Nephron progenitor cell (in vitro differentiated cells): ENCODE measurements around the gene HELT.

Source experiments
- DNase-seq: peaks from one replicate; pipeline ENCODE4 v3.0.0; 2021
- H3K27ac Mint-ChIP-seq: 2 replicates; pipeline ENCODE4 v1.8.0; 2021; ENCODE audit warnings: mild to moderate bottlenecking, moderate library complexity, mixed read lengths
- H3K27me3 Mint-ChIP-seq: 2 replicates; pipeline ENCODE4 v1.8.0; 2021; ENCODE audit warnings: mild to moderate bottlenecking, low read depth, mixed read lengths; ENCODE audit not compliant: poor library complexity
- H3K36me3 Mint-ChIP-seq: 2 replicates; pipeline ENCODE4 v1.8.0; 2021; ENCODE audit warnings: low read depth, mixed read lengths
- H3K4me1 Mint-ChIP-seq: 2 replicates; pipeline ENCODE4 v1.8.0; 2021; ENCODE audit warnings: mixed read lengths
- H3K4me3 Mint-ChIP-seq: 2 replicates; pipeline ENCODE4 v1.8.0; 2021; ENCODE audit warnings: mild to moderate bottlenecking, moderate library complexity, mixed read lengths
- H3K9me3 Mint-ChIP-seq: 2 replicates; pipeline ENCODE4 v1.8.0; 2021; ENCODE audit warnings: mild to moderate bottlenecking, moderate library complexity, mixed read lengths
- TF ChIP-seq, protein P1 (sequence below): fragments of 200-600 bp; sonication (generic); IDR thresholded peaks from 2 replicates; pipeline ENCODE4 v1.5.0; 2021; ENCODE audit warnings: antibody characterized with exemption

Gene HELT

DNA sequence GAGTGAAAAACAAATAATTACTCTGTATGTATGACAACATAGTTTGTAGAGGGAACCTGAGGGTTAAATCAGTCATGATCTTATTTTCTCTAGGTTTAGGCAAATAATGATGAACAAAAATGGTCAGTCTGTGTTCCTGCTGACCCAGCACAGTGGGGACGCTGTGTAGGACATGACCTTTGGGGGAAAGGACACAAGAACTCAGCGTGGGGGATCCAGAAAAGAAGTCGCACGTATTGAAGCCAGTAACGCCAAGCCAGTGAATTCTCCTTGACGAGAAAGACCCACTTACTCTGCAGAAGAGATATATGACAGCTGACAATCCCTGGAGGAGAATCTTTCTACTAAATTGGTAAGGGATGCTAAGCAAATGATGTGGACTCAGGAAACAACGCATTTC, 36.6 kb downstream of the HELT start:
- Mint-ChIP-seq H3K36me3 (peaks cover 4% of the 10 kb centered on the region), H3K9me3 (peaks cover 41% of the 10 kb centered on the region), H3K27me3 (peaks cover 23% of the 10 kb centered on the region), H3K27ac (peak overlapping the region; percentile 67), H3K4me3 (no peak overlapping the region), H3K4me1 (peaks cover 47% of the 10 kb centered on the region)
- TF ChIP-seq, protein P1, sequence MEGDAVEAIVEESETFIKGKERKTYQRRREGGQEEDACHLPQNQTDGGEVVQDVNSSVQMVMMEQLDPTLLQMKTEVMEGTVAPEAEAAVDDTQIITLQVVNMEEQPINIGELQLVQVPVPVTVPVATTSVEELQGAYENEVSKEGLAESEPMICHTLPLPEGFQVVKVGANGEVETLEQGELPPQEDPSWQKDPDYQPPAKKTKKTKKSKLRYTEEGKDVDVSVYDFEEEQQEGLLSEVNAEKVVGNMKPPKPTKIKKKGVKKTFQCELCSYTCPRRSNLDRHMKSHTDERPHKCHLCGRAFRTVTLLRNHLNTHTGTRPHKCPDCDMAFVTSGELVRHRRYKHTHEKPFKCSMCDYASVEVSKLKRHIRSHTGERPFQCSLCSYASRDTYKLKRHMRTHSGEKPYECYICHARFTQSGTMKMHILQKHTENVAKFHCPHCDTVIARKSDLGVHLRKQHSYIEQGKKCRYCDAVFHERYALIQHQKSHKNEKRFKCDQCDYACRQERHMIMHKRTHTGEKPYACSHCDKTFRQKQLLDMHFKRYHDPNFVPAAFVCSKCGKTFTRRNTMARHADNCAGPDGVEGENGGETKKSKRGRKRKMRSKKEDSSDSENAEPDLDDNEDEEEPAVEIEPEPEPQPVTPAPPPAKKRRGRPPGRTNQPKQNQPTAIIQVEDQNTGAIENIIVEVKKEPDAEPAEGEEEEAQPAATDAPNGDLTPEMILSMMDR = no peak
- no peak for DNase-seq

DNA sequence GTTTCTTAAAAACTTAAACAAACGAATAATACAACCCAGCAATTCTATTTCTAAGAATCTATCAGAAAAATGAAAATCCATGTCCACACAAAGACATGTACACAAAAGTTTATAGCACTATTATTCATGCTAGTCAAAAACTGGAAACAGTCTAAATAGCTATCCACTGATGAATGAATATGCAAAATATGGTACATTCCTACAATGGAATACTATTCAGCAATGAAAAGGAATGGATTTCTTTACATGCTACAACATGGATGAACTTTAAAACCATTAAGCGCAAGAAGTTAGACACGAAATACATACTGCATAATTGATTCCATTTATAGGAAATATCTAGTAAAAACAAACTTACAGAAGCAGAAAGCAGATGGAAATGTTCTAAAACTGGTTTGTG, 43.3 kb downstream of the HELT start:
- Mint-ChIP-seq H3K27ac (no peak overlapping the region), H3K9me3 (peaks cover 7% of the 10 kb centered on the region), H3K4me3 (no peak overlapping the region), H3K4me1 (peaks cover 6% of the 10 kb centered on the region), H3K36me3 (no peaks in the 10 kb centered on the region), H3K27me3 (peaks cover 16% of the 10 kb centered on the region)
- no peak for DNase-seq
- TF ChIP-seq, protein P1 = no peak

DNA sequence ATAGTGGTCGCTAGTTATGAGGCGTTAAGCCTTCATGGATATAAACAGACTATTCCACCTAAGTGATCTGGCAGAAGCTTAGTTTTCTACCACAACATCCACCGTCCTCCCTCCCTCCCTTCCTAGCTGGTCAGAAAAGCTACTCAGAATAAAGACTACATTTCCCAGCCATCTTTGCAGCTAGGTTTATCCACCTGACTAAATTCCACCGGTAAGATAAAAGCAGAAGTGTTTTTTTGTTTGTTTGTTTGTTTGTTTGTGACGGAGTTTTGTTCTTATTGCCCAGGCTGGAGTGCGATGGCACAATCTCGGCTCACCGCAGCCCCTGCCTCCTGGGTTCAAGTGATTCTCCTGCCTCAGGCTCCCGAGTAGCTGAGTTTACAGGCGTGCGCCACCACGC, 44.3 kb downstream of the HELT start:
- peaks cover 6% of the 10 kb centered on the region for H3K4me1 Mint-ChIP-seq
- DNase-seq = no peak
- H3K9me3 Mint-ChIP-seq = peaks cover 7% of the 10 kb centered on the region
- no peak overlapping the region for H3K4me3 Mint-ChIP-seq
- no peak overlapping the region for H3K27ac Mint-ChIP-seq
- TF ChIP-seq, protein P1 = no peak
- no peaks in the 10 kb centered on the region for H3K36me3 Mint-ChIP-seq
- H3K27me3 Mint-ChIP-seq = peaks cover 16% of the 10 kb centered on the region

DNA sequence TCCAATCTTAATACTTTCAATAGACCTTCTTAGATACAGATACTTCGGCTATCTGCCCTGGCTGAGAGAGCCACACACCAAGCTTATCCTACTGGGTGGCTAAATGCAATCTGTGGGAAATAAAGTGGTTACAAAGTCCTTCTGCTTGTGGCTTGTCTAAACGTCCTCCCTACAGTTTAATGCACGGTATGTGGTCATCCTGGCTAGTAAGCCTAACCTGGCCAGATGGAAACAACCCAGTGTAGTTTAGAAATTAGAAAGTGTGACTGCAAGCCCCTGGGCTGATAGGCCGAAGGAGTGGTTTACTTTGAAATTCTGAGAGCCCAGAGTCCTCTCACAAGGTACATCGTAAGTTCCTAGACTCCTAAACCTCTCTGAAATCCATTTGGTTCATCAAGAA, 47.9 kb downstream of the HELT start:
- Mint-ChIP-seq H3K27me3 (peaks cover 5% of the 10 kb centered on the region), H3K36me3 (no peaks in the 10 kb centered on the region), H3K27ac (no peak overlapping the region), H3K9me3 (peaks cover 6% of the 10 kb centered on the region), H3K4me1 (peaks cover 6% of the 10 kb centered on the region), H3K4me3 (no peak overlapping the region)
- no peak for DNase-seq
- TF ChIP-seq, protein P1 = no peak

DNA sequence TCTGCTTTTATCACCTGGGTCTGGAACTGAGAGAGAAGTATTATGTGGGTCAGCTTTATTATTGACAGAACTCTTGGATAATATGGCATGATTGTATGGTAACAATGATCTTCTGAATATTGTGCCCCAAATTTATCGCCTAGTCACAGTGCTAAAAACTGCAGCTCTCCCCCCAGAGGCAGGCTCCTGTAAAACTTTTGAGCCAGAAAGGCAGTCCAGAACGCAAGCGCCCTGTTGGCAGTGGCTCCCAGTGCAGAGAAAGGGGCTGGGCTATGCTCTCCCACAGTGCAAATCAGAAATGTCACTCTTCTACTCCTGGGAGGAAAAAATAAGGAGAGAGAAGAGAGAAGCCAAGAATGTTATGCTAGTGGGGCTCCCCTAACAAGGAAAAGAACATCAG, 50.5 kb downstream of the HELT start:
- peaks cover 14% of the 10 kb centered on the region for H3K4me1 Mint-ChIP-seq
- no peaks in the 10 kb centered on the region for H3K36me3 Mint-ChIP-seq
- TF ChIP-seq, protein P1 = no peak
- DNase-seq = no peak
- no peaks in the 10 kb centered on the region for H3K9me3 Mint-ChIP-seq
- H3K4me3 Mint-ChIP-seq = no peak overlapping the region
- H3K27ac Mint-ChIP-seq = no peak overlapping the region
- H3K27me3 Mint-ChIP-seq = peaks cover 12% of the 10 kb centered on the region
